HG02852 (cell line): ENCODE results near the gene HABP2.

Experiments
- ATAC-seq: cut with Tn5 transposase; IDR thresholded peaks from one replicate; pipeline ENCODE4 v1.9.1; 2021; ENCODE audit warnings: mild to moderate bottlenecking, moderate library complexity; ENCODE audit not compliant: unreplicated experiment

The HABP2 gene

DNA sequence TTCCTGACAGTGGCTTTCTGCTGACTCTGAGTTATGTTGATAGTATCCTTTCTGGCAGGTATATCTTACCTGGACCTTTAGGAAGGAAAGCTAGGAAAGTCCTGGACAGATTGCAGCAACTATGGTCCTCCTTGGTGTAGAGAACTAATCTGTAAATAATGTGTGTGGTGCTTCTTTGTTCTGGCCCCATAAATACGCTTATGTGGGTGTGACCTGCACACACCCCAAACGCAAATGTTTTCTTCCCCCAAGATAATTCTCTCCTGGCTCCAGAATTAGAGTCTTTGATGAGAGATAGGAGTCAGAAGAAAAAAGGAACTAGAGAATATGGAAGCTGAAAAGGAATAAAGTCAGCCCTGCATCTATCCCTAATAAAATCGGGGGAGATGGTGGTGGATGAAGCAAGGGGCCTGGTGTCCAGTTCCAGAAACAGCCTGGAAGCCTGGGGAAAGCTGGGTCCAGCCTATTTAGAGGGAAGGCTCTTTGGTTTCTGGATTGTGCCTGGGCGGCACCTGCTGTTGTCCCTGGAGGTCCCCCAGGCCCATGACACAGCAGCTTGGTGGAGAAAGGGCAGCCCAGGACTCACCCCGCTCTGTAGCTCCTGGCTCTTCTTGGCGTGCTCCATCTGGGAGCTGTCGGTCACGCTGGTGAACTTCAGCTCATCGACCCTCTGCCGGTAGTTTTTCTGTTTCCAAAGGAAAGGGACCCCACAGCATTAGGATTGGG, 72.8 kb downstream of the HABP2 start:
- no peak for ATAC-seq

DNA sequence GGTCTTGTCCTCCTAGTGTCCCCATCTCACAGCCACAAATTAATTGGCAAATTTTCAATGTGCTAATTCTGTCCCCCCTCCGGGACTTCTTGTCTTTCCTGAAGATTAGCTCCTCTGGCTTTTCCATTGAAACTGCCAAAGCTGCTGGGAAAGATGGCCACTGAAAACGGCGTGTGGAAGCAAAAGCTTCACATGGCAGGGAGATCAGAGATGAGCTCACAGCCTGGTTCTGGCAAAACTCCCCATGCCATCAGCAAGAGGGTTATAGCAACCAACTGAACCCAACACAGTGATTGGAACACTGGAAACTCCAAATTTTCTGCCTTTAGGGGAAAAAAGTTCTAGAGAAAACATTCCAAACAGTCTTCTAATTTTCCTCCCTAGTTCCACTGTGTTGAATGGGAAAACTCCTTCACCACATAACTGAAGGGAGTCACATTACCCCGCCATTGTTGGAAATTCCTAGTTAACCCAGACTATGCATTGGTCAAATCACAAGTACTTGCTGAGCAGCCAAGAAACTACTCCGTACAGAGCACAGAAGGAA, 74.0 kb downstream of the HABP2 start:
- ATAC-seq = no peak

DNA sequence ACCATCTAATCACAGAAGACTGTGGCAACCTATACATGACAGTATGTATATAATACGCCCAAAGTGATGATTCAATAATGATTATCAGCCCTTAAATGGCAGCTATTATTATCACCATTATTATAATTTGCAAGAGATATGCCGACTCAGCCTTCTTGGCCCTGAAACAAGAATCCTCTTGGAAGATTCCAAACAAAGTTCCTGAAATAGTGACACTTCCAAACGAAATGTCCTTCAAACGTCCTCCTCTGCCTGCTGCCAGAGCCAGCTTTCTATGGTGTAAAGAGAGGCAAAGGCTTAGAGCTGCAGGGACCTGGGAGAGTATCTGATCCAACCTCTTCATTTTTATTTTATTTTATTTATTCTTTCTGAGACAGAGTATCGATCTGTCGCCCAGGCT, 75.0 kb downstream of the HABP2 start:
- ATAC-seq = no peak

DNA sequence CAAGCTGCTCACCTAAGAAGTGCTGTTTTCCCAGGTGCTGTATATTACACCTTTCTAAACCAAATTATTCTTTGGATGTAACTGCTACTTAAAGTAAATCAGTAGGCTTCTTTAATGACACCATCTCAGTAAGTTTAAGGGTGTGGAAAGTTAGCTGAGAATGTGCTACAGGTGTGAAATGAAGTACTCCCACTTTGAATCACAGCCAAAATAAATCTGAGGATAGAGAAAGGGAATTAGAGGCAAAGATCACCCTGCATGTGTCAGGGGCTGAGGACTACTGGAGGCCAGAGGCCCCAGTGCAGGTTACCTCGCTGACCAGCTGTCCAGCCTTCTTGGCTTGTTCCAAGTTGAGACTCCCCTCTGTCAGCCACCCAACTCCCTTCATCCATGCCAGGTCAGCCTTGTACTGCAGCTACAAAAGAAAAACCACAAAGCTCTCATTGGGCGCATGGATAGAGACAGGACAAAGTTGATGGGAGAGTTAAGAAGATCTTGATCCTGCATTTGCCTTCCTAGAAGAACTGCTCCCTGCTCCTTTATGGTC, 75.8 kb downstream of the HABP2 start:
- ATAC-seq = no peak

DNA sequence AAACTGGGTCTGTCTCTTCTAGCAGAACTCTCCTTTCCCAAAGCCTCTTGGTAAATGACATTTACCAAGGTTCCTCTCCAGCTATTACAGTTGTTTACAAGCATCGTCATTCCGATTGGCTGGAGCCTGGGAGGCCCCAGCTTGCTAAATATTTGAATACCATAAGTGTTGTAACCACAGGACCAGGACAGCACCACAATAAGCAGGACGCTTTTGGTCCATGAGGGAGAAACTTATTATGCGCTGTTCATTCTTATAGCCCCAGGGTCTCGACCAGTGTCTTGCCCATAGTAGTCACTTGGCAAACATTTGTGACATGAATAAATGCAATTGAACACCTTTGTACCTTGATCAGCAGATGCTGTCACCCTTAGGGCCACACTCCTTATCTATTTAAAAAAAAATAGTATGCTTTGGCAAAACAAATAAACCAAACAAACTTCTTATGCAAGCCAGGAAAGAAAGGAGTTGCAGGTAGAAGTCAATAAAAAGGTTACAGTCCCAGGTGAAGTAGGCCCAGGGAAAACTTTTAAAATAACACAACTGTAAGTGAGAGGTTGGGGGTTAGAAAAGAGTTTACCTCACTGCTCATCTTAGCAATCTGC, 78.2 kb downstream of the HABP2 start:
- no peak for ATAC-seq

DNA sequence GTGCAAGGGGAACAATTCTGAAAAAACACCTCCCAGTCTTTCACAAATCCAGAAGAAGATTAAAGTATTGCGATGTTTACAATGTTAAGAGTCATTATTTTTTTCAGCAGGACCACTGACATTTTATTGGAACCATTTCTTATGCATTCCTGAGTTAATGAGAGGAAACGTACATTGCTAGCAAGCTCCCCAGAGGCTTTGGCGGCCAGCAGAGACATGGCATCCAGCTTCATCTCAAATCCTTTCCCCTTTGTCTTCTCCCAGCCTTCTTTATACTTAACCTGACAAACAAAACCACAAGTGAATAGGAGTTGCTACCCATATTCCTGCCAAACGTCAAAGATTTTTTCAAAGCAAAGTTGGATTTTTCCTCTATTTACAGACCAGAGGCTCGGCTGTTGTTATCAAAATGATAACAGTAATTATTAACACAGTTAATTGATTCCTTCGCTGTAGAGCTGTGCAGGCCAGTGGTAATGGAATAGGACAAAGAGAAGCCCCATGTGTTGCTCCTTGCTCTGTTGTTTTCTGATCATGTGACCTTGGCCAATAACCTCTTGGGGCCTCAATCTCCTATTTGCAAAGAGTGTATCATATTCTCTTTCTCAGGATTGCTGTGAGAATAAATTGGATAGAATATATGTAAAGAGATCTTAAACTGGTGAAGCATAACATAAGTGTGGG, 79.0 kb downstream of the HABP2 start:
- no peak for ATAC-seq
